Testis (tissue), 3 donors: ENCODE measurements around the gene UCK2. TPM values are rescaled to one million over a fixed set of nuclear protein-coding genes. Genes with fewer than 3 reads are reported as not detected.

ENCODE experiments used
- DNase-seq: peaks from one replicate; pipeline ENCODE4 v3.0.0-alpha.2; 2019
- H3K27ac ChIP-seq, 2 donors: fragments of 200-600 bp; sonication (generic); one replicate each; pipeline ENCODE4 v1.5.1; 2019
- H3K27me3 ChIP-seq: fragments of 200-600 bp; sonication (generic); one replicate; pipeline ENCODE4 v1.5.1; 2019
- H3K36me3 ChIP-seq: fragments of 200-600 bp; sonication (generic); one replicate; pipeline ENCODE4 v1.5.1; 2017; ENCODE audit warnings: low read depth; ENCODE audit errors: missing control alignments
- H3K4me1 ChIP-seq: fragments of 200-600 bp; sonication (generic); one replicate; pipeline ENCODE4 v1.5.1; 2019
- H3K4me3 ChIP-seq, 2 donors: fragments of 200-600 bp; sonication (generic); one replicate each; pipeline ENCODE4 v1.5.1; 2017 to 2019
- H3K9me3 ChIP-seq: fragments of 200-600 bp; sonication (generic); one replicate; pipeline ENCODE4 v1.5.1; 2017
- CTCF ChIP-seq, 3 experiments: fragments of 450-650 bp in 2 of 3; fragments of 200-600 bp in 1 of 3; sonication (generic) in 1 of 3; IDR thresholded peaks; one replicate each; pipeline ENCODE4 v1.5.1; 2016 to 2019; ENCODE audit warnings: antibody characterized with exemption in 3 of 3, mild to moderate bottlenecking in 2 of 3, moderate library complexity in 1 of 3
- POLR2A ChIP-seq: fragments of 450-650 bp; IDR thresholded peaks from one replicate; pipeline ENCODE4 v1.6.1; 2017; ENCODE audit warnings: antibody characterized with exemption, mild to moderate bottlenecking, moderate library complexity
- WGBS, 2 donors: methylation state at CpG; one replicate each; pipeline ENCODE4 v1.1.5; 2018; 5-methylcytosine and 5-hydroxymethylcytosine counted together
- intact Hi-C: fragments of 100-400 bp; cut with DNase I; formaldehyde crosslinking; loops from one replicate; pipeline ENCODE4 v1.15.1; 2023; ENCODE audit warnings: low total_unique reads
- polyA plus RNA-seq: library from polyadenylated mRNA; stranded (reverse); fragments of 350-450 nt; fragmentation: Illumina TruSeq; extraction: RNeasy Lipid Tissue Mini Kit (QIAGEN cat#74804); gene quantifications from one replicate; pipeline ENCODE4 v1.2.3, GENCODE V29; 2014; ENCODE audit warnings: low read depth, low replicate concordance; ENCODE audit not compliant: insufficient read depth
- total RNA-seq, 2 donors: library from RNA; depleted of rRNA; stranded (reverse); fragments of >200 nt; gene quantifications; one replicate each; pipeline ENCODE4 v1.2.3, GENCODE V29; 2016

Gene UCK2
- total and polyA plus RNA-seq, 3 donors from 2014 or later: 27.6 to 29.9 (median 29.7) TPM

GRCh38 chr1:165958306-165958705 is 130.9 kb downstream of the UCK2 start:
- intact Hi-C loops: no loop called here
- H3K27me3 ChIP-seq: no peaks in the 10 kb centered on the region

GRCh38 chr1:165960136-165960535 is 132.7 kb downstream of the UCK2 start:
- 78 to 86% methylated on average over 2 of the region's 2 CpGs for WGBS, 2 donors
- intact Hi-C loops: no loop called here
- H3K9me3 ChIP-seq: no peaks in the 10 kb centered on the region
- TF ChIP-seq CTCF (IDR thresholded peaks at IDR 0.05): no peak
- no peak for TF ChIP-seq POLR2A
- no peaks in the 10 kb centered on the region for H3K4me1 ChIP-seq
- H3K27ac ChIP-seq: no peak overlapping the region
- H3K36me3 ChIP-seq: no peaks in the 10 kb centered on the region
- H3K4me3 ChIP-seq: no peak overlapping the region
- H3K27me3 ChIP-seq: no peaks in the 10 kb centered on the region
- DNase-seq: no peak

More at GRCh38 chr1:165958306-165958705, 130.9 kb downstream of the UCK2 start:
- TF ChIP-seq CTCF (IDR thresholded peaks at IDR 0.05): no peak
- no peak for DNase-seq
- Histone ChIP-seq H3K36me3 (no peaks in the 10 kb centered on the region), H3K9me3 (no peaks in the 10 kb centered on the region), H3K27ac (no peak overlapping the region), H3K4me3 (no peak overlapping the region), H3K4me1 (no peaks in the 10 kb centered on the region)

- 59 to 71% methylated on average over 2 of the region's 2 CpGs for WGBS, 2 donors
- H3K4me1 ChIP-seq: no peaks in the 10 kb centered on the region
Measured at GRCh38 chr1:165960881-165961280, 133.5 kb downstream of the UCK2 start.

More at GRCh38 chr1:165960881-165961280, 133.5 kb downstream of the UCK2 start:
- Histone ChIP-seq H3K27ac (no peak overlapping the region), H3K36me3 (no peaks in the 10 kb centered on the region), H3K27me3 (no peaks in the 10 kb centered on the region), H3K9me3 (no peaks in the 10 kb centered on the region), H3K4me3 (no peak overlapping the region)
- DNase-seq: no peak
- no peak for TF ChIP-seq CTCF (IDR thresholded peaks at IDR 0.05)
- no peak for TF ChIP-seq POLR2A
- intact Hi-C loops: no loop called here

Other genes with a start within 250 kb of the UCK2 start
- 100 to 1,000 TPM; 209 to 278 TPM for gene MGST3, start 196.4 kb upstream of the UCK2 start, total RNA-seq
- 190 TPM for gene MGST3, start 196.4 kb upstream of the UCK2 start, polyA plus RNA-seq
- gene ALDH9A1, start 129.1 kb upstream of the UCK2 start, total RNA-seq: 100 to 1,000 TPM; 188 to 201 TPM
- gene ALDH9A1, start 129.1 kb upstream of the UCK2 start, polyA plus RNA-seq: 144 TPM
- gene TMCO1, start 58.7 kb upstream of the UCK2 start, total RNA-seq: 100 to 1,000 TPM in 1 of 2 donors, 10 to 100 TPM in 1; 97.5 to 114 TPM
- 195 TPM for gene TMCO1, start 58.7 kb upstream of the UCK2 start, polyA plus RNA-seq